Measurements from ENCODE around the gene SARS2.

- TF ChIP-seq CTCF (IDR thresholded peaks at IDR 0.05; ENCODE audit: low read depth, low read length, poor library complexity, severe bottlenecking) (no peak), EZH2phosphoT487 (IDR thresholded peaks at IDR 0.05; ENCODE audit: borderline replicate concordance, low read length) (no peak)
Measured at GRCh38 chr19:38907670-38908069, 22.9 kb downstream of the SARS2 start.
